Neural progenitor cell (in vitro differentiated cells): ENCODE results near the gene CRB3. TPM values are rescaled to one million over a fixed set of nuclear protein-coding genes. Genes with fewer than 3 reads are reported as not detected.
A peak's percentile ranks its signal among the peaks of the same experiment; 100 is the strongest.

Experiments
- DNase-seq: peaks from one replicate; pipeline ENCODE4 v3.0.0-alpha.2; 2016; ENCODE audit warnings: low spot score
- H2AFZ ChIP-seq: fragments of 200-600 bp; sonication (generic); replicated peaks from 2 replicates; pipeline ENCODE4 v1.6.1; 2016; ENCODE audit warnings: antibody characterized with exemption
- H3F3A ChIP-seq: fragments of 200-600 bp; sonication (generic); 2 replicates; pipeline ENCODE4 v1.6.1; 2016; ENCODE audit warnings: antibody characterized with exemption, low read depth
- H3K27ac ChIP-seq: fragments of 200-600 bp; sonication (generic); 2 replicates; pipeline ENCODE4 v1.5.1; 2016; ENCODE audit warnings: mild to moderate bottlenecking
- H3K27me3 ChIP-seq: fragments of 200-600 bp; sonication (generic); 2 replicates; pipeline ENCODE4 v1.6.1; 2016; ENCODE audit warnings: mild to moderate bottlenecking, moderate library complexity
- H3K36me3 ChIP-seq: fragments of 200-600 bp; sonication (generic); 2 replicates; pipeline ENCODE4 v1.5.1; 2016
- H3K4me1 ChIP-seq: fragments of 200-600 bp; sonication (generic); 2 replicates; pipeline ENCODE4 v1.6.1; 2016; ENCODE audit warnings: mixed run types
- H3K4me2 ChIP-seq: fragments of 200-600 bp; sonication (generic); 2 replicates; pipeline ENCODE4 v1.6.1; 2016
- H3K4me3 ChIP-seq: fragments of 200-600 bp; sonication (generic); 2 replicates; pipeline ENCODE4 v1.5.1; 2016
- H3K79me2 ChIP-seq: fragments of 200-600 bp; sonication (generic); 2 replicates; pipeline ENCODE4 v1.6.1; 2016; ENCODE audit warnings: low read depth
- H3K9ac ChIP-seq: fragments of 200-600 bp; sonication (generic); 2 replicates; pipeline ENCODE4 v1.6.1; 2016
- H3K9me3 ChIP-seq: fragments of 200-600 bp; sonication (generic); 2 replicates; pipeline ENCODE4 v1.5.1; 2016; ENCODE audit warnings: low read depth
- H4K20me1 ChIP-seq: fragments of 200-600 bp; sonication (generic); 2 replicates; pipeline ENCODE4 v1.6.1; 2016; ENCODE audit warnings: low read depth
- H3K27ac Mint-ChIP-seq: 3 replicates; pipeline ENCODE4 v1.8.0; 2021; ENCODE audit warnings: mixed read lengths
- H3K27me3 Mint-ChIP-seq: 2 replicates; pipeline ENCODE4 v1.8.0; 2022; ENCODE audit warnings: low read depth, mild to moderate bottlenecking, inconsistent platforms, moderate library complexity, mixed read lengths; ENCODE audit not compliant: insufficient read depth
- H3K36me3 Mint-ChIP-seq: 3 replicates; pipeline ENCODE4 v1.8.0; 2021; ENCODE audit warnings: mixed read lengths
- H3K4me1 Mint-ChIP-seq: 3 replicates; pipeline ENCODE4 v1.8.0; 2021; ENCODE audit warnings: mixed read lengths
- H3K4me3 Mint-ChIP-seq: 3 replicates; pipeline ENCODE4 v1.8.0; 2021; ENCODE audit warnings: mild to moderate bottlenecking, moderate library complexity, mixed read lengths
- H3K9me3 Mint-ChIP-seq: 3 replicates; pipeline ENCODE4 v1.8.0; 2020; ENCODE audit warnings: mixed read lengths
- EZH2 ChIP-seq: fragments of 200-600 bp; sonication (generic); IDR thresholded peaks from 2 replicates; pipeline ENCODE4 v1.6.1; 2017; ENCODE audit warnings: antibody characterized with exemption, mild to moderate bottlenecking, moderate library complexity
- EZH2phosphoT487 ChIP-seq: fragments of 200-600 bp; sonication (generic); IDR thresholded peaks from 2 replicates; pipeline ENCODE4 v1.6.1; 2017; ENCODE audit warnings: antibody characterized with exemption
- microRNA-seq: library from miRNA; unstranded; fragments of <30 nt; microRNA quantifications from one replicate; pipeline ENCODE4, GENCODE V29; 2016
- small RNA-seq: library from RNA; depleted of rRNA; stranded (forward); fragments of <200 nt; gene quantifications from one replicate; pipeline ENCODE3, GENCODE V24; 2015
- total RNA-seq: library from RNA; depleted of rRNA; stranded (reverse); fragments of >200 nt; gene quantifications from 2 replicates; pipeline ENCODE4 v1.2.3, GENCODE V29; 2015; ENCODE audit warnings: low replicate concordance
- TF ChIP-seq, protein P1 (sequence below): fragments of 200-600 bp; sonication (generic); IDR thresholded peaks from 2 replicates; pipeline ENCODE4 v1.5.1; 2017; ENCODE audit warnings: antibody characterized with exemption, mild to moderate bottlenecking

Gene CRB3
- total RNA-seq, 1 donor from 2014 or later, result 1.3 TPM

DNA sequence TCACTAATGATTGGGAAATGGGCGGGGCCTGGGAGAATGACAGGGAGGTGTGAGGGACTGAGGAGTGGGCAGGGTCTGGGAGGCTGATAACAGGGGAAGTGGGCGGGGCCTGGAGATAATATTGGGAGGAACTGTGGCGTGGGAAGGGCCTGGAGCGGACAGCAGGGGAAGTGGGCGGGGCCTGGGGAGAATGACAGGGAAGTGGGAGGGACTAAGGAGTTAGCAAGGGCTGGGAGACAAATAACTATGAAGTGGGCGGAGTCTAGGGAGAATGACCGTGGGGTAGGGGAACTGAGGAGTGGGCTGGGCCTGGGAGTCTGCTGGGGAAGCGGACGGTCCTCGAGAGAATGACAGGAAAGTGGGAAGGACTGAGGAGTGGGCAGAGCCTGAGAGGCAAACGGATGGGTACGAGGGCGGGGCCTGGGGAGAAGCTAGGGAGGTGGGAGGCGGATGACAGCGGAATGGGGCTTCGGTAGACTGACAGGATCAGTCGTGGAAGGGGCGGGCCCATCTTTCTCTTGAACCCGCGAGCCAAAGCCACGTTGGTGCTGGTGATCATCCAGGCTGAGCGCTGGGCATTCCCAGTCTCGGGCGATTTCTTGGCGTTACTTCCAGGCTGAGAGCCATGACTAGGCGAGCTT, 52.1 kb downstream of the CRB3 start:
- H2AFZ ChIP-seq, result peak overlapping the region; percentile 63
- no peaks in the 10 kb centered on the region for H3F3A ChIP-seq
- H3K4me1 ChIP-seq, result no peaks in the 10 kb centered on the region
- peak; percentile 96 for DNase-seq
- peaks cover 27% of the 10 kb centered on the region for H3K4me1 Mint-ChIP-seq
- TF ChIP-seq EZH2 (no peak), EZH2phosphoT487 (no peak)
- TF ChIP-seq, protein P1, sequence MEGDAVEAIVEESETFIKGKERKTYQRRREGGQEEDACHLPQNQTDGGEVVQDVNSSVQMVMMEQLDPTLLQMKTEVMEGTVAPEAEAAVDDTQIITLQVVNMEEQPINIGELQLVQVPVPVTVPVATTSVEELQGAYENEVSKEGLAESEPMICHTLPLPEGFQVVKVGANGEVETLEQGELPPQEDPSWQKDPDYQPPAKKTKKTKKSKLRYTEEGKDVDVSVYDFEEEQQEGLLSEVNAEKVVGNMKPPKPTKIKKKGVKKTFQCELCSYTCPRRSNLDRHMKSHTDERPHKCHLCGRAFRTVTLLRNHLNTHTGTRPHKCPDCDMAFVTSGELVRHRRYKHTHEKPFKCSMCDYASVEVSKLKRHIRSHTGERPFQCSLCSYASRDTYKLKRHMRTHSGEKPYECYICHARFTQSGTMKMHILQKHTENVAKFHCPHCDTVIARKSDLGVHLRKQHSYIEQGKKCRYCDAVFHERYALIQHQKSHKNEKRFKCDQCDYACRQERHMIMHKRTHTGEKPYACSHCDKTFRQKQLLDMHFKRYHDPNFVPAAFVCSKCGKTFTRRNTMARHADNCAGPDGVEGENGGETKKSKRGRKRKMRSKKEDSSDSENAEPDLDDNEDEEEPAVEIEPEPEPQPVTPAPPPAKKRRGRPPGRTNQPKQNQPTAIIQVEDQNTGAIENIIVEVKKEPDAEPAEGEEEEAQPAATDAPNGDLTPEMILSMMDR, result no peak
- peak overlapping the region; percentile 87 for H3K4me3 Mint-ChIP-seq
- H4K20me1 ChIP-seq, result no peaks in the 10 kb centered on the region
- H3K27me3 Mint-ChIP-seq, result peaks cover 19% of the 10 kb centered on the region
- no peaks in the 10 kb centered on the region for H3K9me3 ChIP-seq
- no peaks in the 10 kb centered on the region for H3K79me2 ChIP-seq
- no peak overlapping the region for H3K9ac ChIP-seq
- no peaks in the 10 kb centered on the region for H3K27me3 ChIP-seq
- H3K36me3 ChIP-seq, result no peaks in the 10 kb centered on the region
- no peaks in the 10 kb centered on the region for H3K9me3 Mint-ChIP-seq
- peak overlapping the region; percentile 44 for H3K27ac Mint-ChIP-seq
- peak overlapping the region; percentile 48 for H3K4me3 ChIP-seq
- no peaks in the 10 kb centered on the region for H3K36me3 Mint-ChIP-seq
- H3K4me2 ChIP-seq, result peak overlapping the region; percentile 79
- H3K27ac ChIP-seq, result no peak overlapping the region

Small RNA genes within 50 kb of the gene (microRNA-seq; reads per million reads assigned to microRNA genes)
- gene MIR3940, result 4.5 reads per million, percentile 23 among the genes with 10 or more reads in this experiment

Small RNA genes within 50 kb of the gene (small RNA-seq; reads per million reads assigned to genes)
- not detected for gene AC010503.2

Other genes with a start within 250 kb of the CRB3 start
- 5.6 and 21.0 TPM in 2 replicates for gene MLLT1, start 184.3 kb upstream of the CRB3 start, total RNA-seq
- gene ACER1, start 130.7 kb upstream of the CRB3 start, total RNA-seq, result not detected in 2 replicates
- gene CLPP, start 102.7 kb upstream of the CRB3 start, total RNA-seq, result 28.0 and 73.6 TPM in 2 replicates
- 19.7 and 94.7 TPM in 2 replicates for gene ALKBH7, start 91.5 kb upstream of the CRB3 start, total RNA-seq
- 0.92 and 2.7 TPM in 2 replicates for gene PSPN, start 88.3 kb upstream of the CRB3 start, total RNA-seq
- gene GTF2F1, start 71.1 kb upstream of the CRB3 start, total RNA-seq, result 36.9 and 46.9 TPM in 2 replicates
- 136 and 283 TPM in 2 replicates for gene KHSRP, start 39.5 kb upstream of the CRB3 start, total RNA-seq
- gene SLC25A41, start 30.5 kb upstream of the CRB3 start, total RNA-seq, result 0.46 TPM in 1 of 2 replicates, not detected in the other
- gene SLC25A23, start 4.5 kb upstream of the CRB3 start, total RNA-seq, result 16.0 and 57.2 TPM in 2 replicates
- gene DENND1C, start 17.5 kb downstream of the CRB3 start, total RNA-seq, result 0.19 TPM in 1 of 2 replicates, not detected in the other
- gene TUBB4A, start 38.0 kb downstream of the CRB3 start, total RNA-seq, result 2.4 and 7.3 TPM in 2 replicates
- gene TNFSF9, start 66.8 kb downstream of the CRB3 start, total RNA-seq, result 0.28 and 1.7 TPM in 2 replicates
- 1.2 TPM in 1 of 2 replicates, not detected in the other for gene CD70, start 126.9 kb downstream of the CRB3 start, total RNA-seq
- gene TNFSF14, start 205.9 kb downstream of the CRB3 start, total RNA-seq, result not detected in 2 replicates